Heart right ventricle (tissue), 16 donors: ENCODE measurements around the gene KNDC1. TPM values are rescaled to one million over a fixed set of nuclear protein-coding genes. Genes with fewer than 3 reads are reported as not detected.

Experiments used
- ATAC-seq, 8 donors: fragments of 200-7000 bp; cut with Tn5 transposase; one replicate each; pipeline ENCODE4 v1.9.1; 2020; ENCODE audit warnings: mild to moderate bottlenecking in 8 of 8, moderate library complexity in 8 of 8, moderate number of reproducible peaks in 1 of 8
- DNase-seq, 2 donors: peaks; one replicate each; pipeline ENCODE4 v3.0.0-alpha.2; 2020
- H3K27ac ChIP-seq, 10 donors: fragments of 200-600 bp; sonication (generic) in 2 of 10; one replicate each; pipeline versions ENCODE4 v1.5.0 to v1.8.0; 2020 to 2022; ENCODE audit warnings: mild to moderate bottlenecking in 3 of 10
- H3K27me3 ChIP-seq, 7 donors: fragments of 200-600 bp; one replicate each; pipeline ENCODE4 v1.8.0; 2021 to 2022; ENCODE audit warnings: mild to moderate bottlenecking in 2 of 7
- H3K36me3 ChIP-seq, 9 donors: fragments of 200-600 bp; sonication (generic) in 1 of 9; one replicate each; pipeline versions ENCODE4 v1.5.0 to v1.8.0; 2020 to 2022; ENCODE audit warnings: mild to moderate bottlenecking in 2 of 9
- H3K4me1 ChIP-seq, 9 donors: fragments of 200-600 bp; sonication (generic) in 1 of 9; one replicate each; pipeline versions ENCODE4 v1.5.0 to v1.8.0; 2020 to 2022; ENCODE audit warnings: mild to moderate bottlenecking in 4 of 9
- H3K4me3 ChIP-seq, 10 donors: fragments of 200-600 bp; sonication (generic) in 2 of 10; one replicate each; pipeline versions ENCODE4 v1.5.0 to v1.8.0; 2020 to 2022; ENCODE audit warnings: mild to moderate bottlenecking in 7 of 10, moderate library complexity in 2 of 10
- H3K9me3 ChIP-seq, 11 donors: fragments of 200-600 bp in 10 of 11; sonication (generic) in 2 of 11; one replicate each; pipeline versions ENCODE4 v1.5.0 to v1.8.0; 2013 to 2022; ENCODE audit warnings: mild to moderate bottlenecking in 2 of 11, control low read depth in 1 of 11, moderate library complexity in 1 of 11
- WGBS, 2 donors: extraction: QIAGEN DNeasy Blood & Tissue Kit; methylation state at CpG; one replicate each; pipeline ENCODE4 v1.1.7; 2013; ENCODE audit warnings: inconsistent platforms in 1 of 2; 5-methylcytosine and 5-hydroxymethylcytosine counted together
- intact Hi-C, 10 donors: fragments of 100-400 bp; cut with DNase I; formaldehyde crosslinking; loops; one replicate each; pipeline versions ENCODE4 v1.11.1 to v1.14.2; 2022
- polyA plus RNA-seq, 2 donors: library from polyadenylated mRNA; stranded (reverse); fragments of 200-250 nt; gene quantifications; one replicate each; pipeline ENCODE4 v1.2.3, GENCODE V29; 2013
- total RNA-seq, 10 donors: library from RNA; stranded (reverse); fragmentation: NEBNext Ultra II Directional in 3 of 10; extraction: Animal tissue kit (Norgen Biotek cat#: 25700) in 3 of 10; gene quantifications; one replicate each; pipeline versions ENCODE4 v1.2.1 to v1.2.4, GENCODE V29; 2021 to 2023
- TF ChIP-seq, protein P1 (sequence below), 9 donors: fragments of 200-600 bp; sonication (generic) in 2 of 9; IDR thresholded peaks; one replicate each; pipeline versions ENCODE4 v1.5.0 to v1.8.0; 2021 to 2022; ENCODE audit warnings: antibody characterized with exemption in 9 of 9, mild to moderate bottlenecking in 5 of 9, moderate library complexity in 1 of 9
- donor health status: Arrhythmogenic right ventricular cardiomyopathy.
- donor health status: ischemic (EF 13 %, LVEDD 7.1; RV severe dilation, severe dysfunction).
- donor health status: healthy with polysubstance abuse.
- donor health status: DM: no; HTN: yes; CAD: no.
- donor health status: DM: no; HTN: no; CAD: no.
- donor health status: ischemic (EF 25% LVEDD 6.9; RV normal size, moderate dysfunction).
- donor health status: ischemic (EF 25% LVEDD 5.7; RV mildly dilated, moderate dysfunction).
- donor health status: healthy.
- donor health status: DM: yes; HTN: yes; CAD: no.
- donor health status: Ischemic cardiomyopathy.
- donor health status: ischemic (EF 35%, LVEDD 5.7; RV mildly dilated, moderate dysfunction).
- donor health status: nonischemic (EF 11% LVEDD 7.7; RV severe dilation, severe dysfunction).
- donor health status: DM: yes; HTN: yes; CAD: no.
- donor health status: PGD.
- donor health status: ischemic (EF 29% LVEDD 5.4; RV normal size, mild dysfunction).
- donor health status: nonischemic (EF 23%, LVEDD 6.1; RV moderate dilation, normal function).

Gene KNDC1
- total and polyA plus RNA-seq, 12 donors: 0.04 to 0.88 (median 0.14) TPM; not detected in 3

DNA sequence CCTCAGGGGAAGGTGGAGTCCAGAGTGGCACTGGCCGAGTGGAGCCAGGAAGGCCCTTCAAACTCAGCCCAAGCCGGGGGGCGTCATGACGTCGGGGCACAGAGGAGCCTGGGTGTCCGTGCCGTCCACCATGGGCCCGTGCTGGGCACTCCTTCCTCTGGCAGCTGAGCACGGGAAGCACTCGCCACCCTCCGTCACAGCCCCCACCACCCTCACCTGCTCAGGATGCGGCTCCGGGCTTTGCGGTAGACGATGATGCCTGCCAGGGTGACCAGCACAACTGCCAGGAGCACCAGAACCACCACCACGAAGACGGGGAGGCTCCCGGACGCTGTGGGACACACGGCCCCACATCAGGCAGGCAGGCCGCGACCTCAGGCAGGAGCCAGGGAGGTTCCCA is 108.5 kb downstream of the KNDC1 start:
- Histone ChIP-seq H3K36me3 (peaks cover 0 to 64% (median 0%) of the 10 kb centered on the region in 9 donors), H3K4me1 (peaks cover 0 to 11% (median 0%) of the 10 kb centered on the region in 9 donors), H3K27ac (no peak overlapping the region), H3K9me3 (no peaks in the 10 kb centered on the region), H3K4me3 (no peak overlapping the region), H3K27me3 (no peaks in the 10 kb centered on the region)
- intact Hi-C loops: no loop called here
- ATAC-seq (no peak), DNase-seq (no peak)
- TF ChIP-seq, protein P1, sequence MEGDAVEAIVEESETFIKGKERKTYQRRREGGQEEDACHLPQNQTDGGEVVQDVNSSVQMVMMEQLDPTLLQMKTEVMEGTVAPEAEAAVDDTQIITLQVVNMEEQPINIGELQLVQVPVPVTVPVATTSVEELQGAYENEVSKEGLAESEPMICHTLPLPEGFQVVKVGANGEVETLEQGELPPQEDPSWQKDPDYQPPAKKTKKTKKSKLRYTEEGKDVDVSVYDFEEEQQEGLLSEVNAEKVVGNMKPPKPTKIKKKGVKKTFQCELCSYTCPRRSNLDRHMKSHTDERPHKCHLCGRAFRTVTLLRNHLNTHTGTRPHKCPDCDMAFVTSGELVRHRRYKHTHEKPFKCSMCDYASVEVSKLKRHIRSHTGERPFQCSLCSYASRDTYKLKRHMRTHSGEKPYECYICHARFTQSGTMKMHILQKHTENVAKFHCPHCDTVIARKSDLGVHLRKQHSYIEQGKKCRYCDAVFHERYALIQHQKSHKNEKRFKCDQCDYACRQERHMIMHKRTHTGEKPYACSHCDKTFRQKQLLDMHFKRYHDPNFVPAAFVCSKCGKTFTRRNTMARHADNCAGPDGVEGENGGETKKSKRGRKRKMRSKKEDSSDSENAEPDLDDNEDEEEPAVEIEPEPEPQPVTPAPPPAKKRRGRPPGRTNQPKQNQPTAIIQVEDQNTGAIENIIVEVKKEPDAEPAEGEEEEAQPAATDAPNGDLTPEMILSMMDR (IDR thresholded peaks at IDR 0.05): no peak
- WGBS, 2 donors: 91 to 96% methylated on average over 22 of the region's 22 CpGs

DNA sequence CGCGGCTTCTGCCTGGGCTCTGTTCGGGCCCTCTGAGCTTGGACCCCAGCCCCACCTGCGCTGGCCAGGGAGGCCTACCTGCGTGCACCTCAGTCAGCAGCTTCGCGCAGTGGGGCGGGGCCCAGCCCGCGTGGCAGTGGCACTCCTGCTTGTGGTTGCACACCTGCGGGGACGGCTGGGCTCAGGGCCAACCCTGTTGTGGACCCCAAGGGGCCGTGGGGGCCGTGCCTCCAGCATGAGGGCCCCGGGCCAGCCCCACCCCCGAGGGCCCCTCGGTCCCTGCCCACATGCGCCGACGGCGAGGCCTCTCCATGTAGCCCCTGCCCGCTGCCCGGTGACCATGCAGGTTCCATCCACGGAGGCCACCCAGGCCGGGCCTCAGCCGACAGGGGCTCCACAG is 109.3 kb downstream of the KNDC1 start:
- peaks cover 0 to 2% (median 0%) of the 10 kb centered on the region in 9 donors for H3K4me1 ChIP-seq
- WGBS, 2 donors: 88 to 90% methylated on average over 24 to 26 of the region's 26 CpGs
- TF ChIP-seq, protein P1 (IDR thresholded peaks at IDR 0.05): no peak
- DNase-seq (no peak), ATAC-seq (no peak)
- H3K27ac ChIP-seq: no peak overlapping the region
- no peak overlapping the region for H3K4me3 ChIP-seq
- H3K9me3 ChIP-seq: no peaks in the 10 kb centered on the region
- intact Hi-C loops: no loop called here
- H3K36me3 ChIP-seq: peaks cover 0 to 70% (median 0%) of the 10 kb centered on the region in 9 donors
- H3K27me3 ChIP-seq: peaks cover 0 to 4% (median 0%) of the 10 kb centered on the region in 7 donors

DNA sequence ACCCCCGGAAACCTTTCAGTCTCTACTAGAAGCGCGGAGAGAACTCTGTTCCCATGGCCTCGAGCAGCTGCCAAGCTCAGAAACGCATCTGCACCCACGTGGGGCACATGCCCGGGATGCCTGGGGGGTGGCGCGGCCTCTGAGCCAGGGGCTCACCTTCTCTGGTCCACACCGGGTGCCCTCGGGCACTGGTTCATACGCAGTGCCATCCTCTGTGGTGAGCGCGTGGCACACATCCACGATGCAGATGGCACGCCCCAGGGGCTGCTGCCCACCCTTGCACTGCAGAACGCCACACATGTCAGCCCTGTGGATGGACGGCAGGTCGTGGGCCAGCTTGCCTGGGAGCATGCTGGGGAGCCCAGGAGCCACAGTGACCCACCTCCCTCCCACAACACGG is 110.2 kb downstream of the KNDC1 start:
- no peak overlapping the region for H3K27ac ChIP-seq
- no peaks in the 10 kb centered on the region for H3K9me3 ChIP-seq
- TF ChIP-seq, protein P1 (IDR thresholded peaks at IDR 0.05): no peak
- ATAC-seq: no peak
- 92 to 93% methylated on average over 20 of the region's 20 CpGs for WGBS, 2 donors
- no peak for DNase-seq
- peaks cover 0 to 70% (median 0%) of the 10 kb centered on the region in 9 donors for H3K36me3 ChIP-seq
- peaks cover 0 to 12% (median 7%) of the 10 kb centered on the region in 7 donors for H3K27me3 ChIP-seq
- no peak overlapping the region for H3K4me3 ChIP-seq
- peaks cover 0 to 8% (median 0%) of the 10 kb centered on the region in 9 donors for H3K4me1 ChIP-seq
- intact Hi-C loops: no loop called here

DNA sequence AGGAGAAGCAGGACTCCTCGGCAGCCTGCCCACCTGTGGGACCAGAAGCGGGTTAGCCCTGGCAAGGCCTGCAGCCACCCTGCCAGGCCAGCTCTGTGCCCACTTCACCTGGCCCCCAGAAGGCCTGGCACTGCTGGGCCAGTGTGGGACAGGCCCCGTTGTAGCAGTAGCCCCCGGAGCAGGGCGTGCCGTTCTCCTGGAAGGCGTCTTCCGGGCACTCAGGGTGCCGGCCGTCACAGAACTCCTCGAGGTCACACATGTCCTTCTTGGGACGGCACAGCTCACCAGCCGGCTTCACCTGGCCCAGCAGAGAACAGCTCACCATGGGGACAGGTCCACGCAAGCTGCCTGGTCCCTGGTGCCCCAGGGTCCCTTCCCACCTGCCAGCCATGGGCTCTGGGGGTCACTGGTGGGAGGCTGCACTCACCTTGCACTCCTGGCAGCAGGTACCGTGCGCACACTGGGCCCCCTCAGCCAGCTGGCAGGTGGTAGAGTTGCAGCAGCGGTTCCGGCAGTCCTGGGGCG is 110.8 kb downstream of the KNDC1 start:
- H3K36me3 ChIP-seq: peaks cover 0 to 70% (median 0%) of the 10 kb centered on the region in 9 donors

More for the DNA sequence above, 110.8 kb downstream of the KNDC1 start:
- WGBS, 2 donors: 93 to 97% methylated on average over 19 of the region's 19 CpGs
- peaks cover 0 to 19% (median 13%) of the 10 kb centered on the region in 7 donors for H3K27me3 ChIP-seq
- H3K4me1 ChIP-seq: peaks cover 0 to 14% (median 0%) of the 10 kb centered on the region in 9 donors
- ATAC-seq (no peak), DNase-seq (no peak)
- intact Hi-C loops: no loop called here
- no peak overlapping the region for H3K4me3 ChIP-seq
- H3K9me3 ChIP-seq: no peaks in the 10 kb centered on the region
- no peak overlapping the region for H3K27ac ChIP-seq
- TF ChIP-seq, protein P1 (IDR thresholded peaks at IDR 0.05): no peak
